PC-3 (cell line): ENCODE measurements around the gene ADAMTSL5. TPM values are rescaled to one million over a fixed set of nuclear protein-coding genes. Genes with fewer than 3 reads are reported as not detected.

Source experiments
- ATAC-seq: fragments of 200-7000 bp; cut with Tn5 transposase; 2 replicates; pipeline ENCODE4 v1.9.1; 2020; ENCODE audit warnings: mild to moderate bottlenecking, moderate library complexity
- BruUV-seq: library from RNA; stranded (reverse); fragments of 400-500 nt; replicated peaks from 2 replicates; lab custom pipeline; 2021; lab: Mats Ljungman, UMichigan
- CTCF ChIA-PET: fragments of 300-600 bp; sonication (Branson Sonifier 250); formaldehyde crosslinking; loops from one replicate; lab custom pipeline; 2022; ENCODE audit warnings: antibody characterized with exemption; lab: Charles Lee
- POLR2A ChIA-PET: fragments of 300-600 bp; sonication (Branson Sonifier 250); formaldehyde crosslinking; loops from one replicate; lab custom pipeline; 2022; ENCODE audit warnings: antibody characterized with exemption; ENCODE audit not compliant: unreplicated experiment; lab: Charles Lee
- DNase-seq: peaks from one replicate; pipeline ENCODE4 v3.0.0-alpha.2; 2015
- H2AFZ ChIP-seq: fragments of 300-600 bp; sonication (generic); 2 replicates; pipeline ENCODE4 v1.6.0; 2016; ENCODE audit warnings: antibody characterized with exemption, low read length
- H3F3A ChIP-seq: fragments of 300-600 bp; sonication (generic); one replicate; pipeline ENCODE4 v1.6.0; 2017; ENCODE audit warnings: antibody characterized with exemption, low read length, control low read depth, mild to moderate bottlenecking; ENCODE audit not compliant: unreplicated experiment
- H3K27ac ChIP-seq: fragments of 300-600 bp; sonication (generic); 2 replicates; pipeline ENCODE4 v1.5.1; 2016; ENCODE audit warnings: mild to moderate bottlenecking, low read length
- H3K27me3 ChIP-seq: fragments of 300-600 bp; sonication (generic); 2 replicates; pipeline ENCODE4 v1.6.1; 2016; ENCODE audit warnings: low read length, mixed read lengths
- H3K36me3 ChIP-seq: fragments of 300-600 bp; sonication (generic); 2 replicates; pipeline ENCODE4 v1.6.1; 2016; ENCODE audit warnings: low read depth, mixed run types, low read length, mixed read lengths
- H3K4me1 ChIP-seq: fragments of 300-600 bp; sonication (generic); 2 replicates; pipeline ENCODE4 v1.5.1; 2016; ENCODE audit warnings: low read length; ENCODE audit not compliant: insufficient read depth
- H3K4me2 ChIP-seq: fragments of 300-600 bp; sonication (generic); 2 replicates; pipeline ENCODE4 v1.6.0; 2016; ENCODE audit warnings: low read length
- H3K4me3 ChIP-seq: fragments of 300-600 bp; sonication (generic); 2 replicates; pipeline ENCODE4 v1.5.1; 2016; ENCODE audit warnings: mild to moderate bottlenecking, low read length, mixed read lengths
- H3K79me2 ChIP-seq: fragments of 300-600 bp; sonication (generic); 2 replicates; pipeline ENCODE4 v1.6.1; 2017; ENCODE audit warnings: low read length, mixed read lengths
- H3K9ac ChIP-seq: fragments of 300-600 bp; sonication (generic); 2 replicates; pipeline ENCODE4 v1.6.0; 2016; ENCODE audit warnings: mild to moderate bottlenecking, low read length
- H3K9me2 ChIP-seq: fragments of 300-600 bp; sonication (generic); replicated peaks from 2 replicates; pipeline ENCODE4 v1.6.1; 2016; ENCODE audit warnings: mixed run types, low read length, mixed read lengths
- H3K9me3 ChIP-seq: fragments of 300-600 bp; sonication (generic); 2 replicates; pipeline ENCODE4 v1.6.1; 2016; ENCODE audit warnings: low read length, mixed read lengths
- H4K20me1 ChIP-seq: fragments of 300-600 bp; sonication (generic); 2 replicates; pipeline ENCODE4 v1.6.1; 2016; ENCODE audit warnings: low read length, mixed read lengths
- EZH2 ChIP-seq: fragments of 300-600 bp; sonication (generic); IDR thresholded peaks from one replicate; pipeline ENCODE4 v1.6.1; 2017; ENCODE audit warnings: antibody characterized with exemption, mild to moderate bottlenecking, low read length; ENCODE audit not compliant: unreplicated experiment
- EZH2phosphoT487 ChIP-seq: fragments of 300-600 bp; sonication (generic); IDR thresholded peaks from 2 replicates; pipeline ENCODE4 v1.6.1; 2018; ENCODE audit warnings: mild to moderate bottlenecking, antibody characterized with exemption, low read length, borderline replicate concordance
- intact Hi-C: fragments of 100-400 bp; cut with micrococcal nuclease; formaldehyde crosslinking; loops from 2 replicates; pipeline ENCODE4 v1.9.0; 2023
- total RNA-seq: library from RNA; depleted of rRNA; stranded (reverse); fragments of >200 nt; gene quantifications from 2 replicates; pipeline ENCODE4 v1.2.3, GENCODE V29; 2014
- TF ChIP-seq, protein P1 (sequence below): fragments of 300-600 bp; sonication (generic); conservative IDR thresholded peaks from 2 replicates; pipeline ENCODE4 v1.5.1; 2017; ENCODE audit warnings: antibody characterized with exemption, low read depth, mild to moderate bottlenecking, low read length

ADAMTSL5 gene
- total RNA-seq, 1 experiment from 2014 or later: 5.0 TPM

DNA sequence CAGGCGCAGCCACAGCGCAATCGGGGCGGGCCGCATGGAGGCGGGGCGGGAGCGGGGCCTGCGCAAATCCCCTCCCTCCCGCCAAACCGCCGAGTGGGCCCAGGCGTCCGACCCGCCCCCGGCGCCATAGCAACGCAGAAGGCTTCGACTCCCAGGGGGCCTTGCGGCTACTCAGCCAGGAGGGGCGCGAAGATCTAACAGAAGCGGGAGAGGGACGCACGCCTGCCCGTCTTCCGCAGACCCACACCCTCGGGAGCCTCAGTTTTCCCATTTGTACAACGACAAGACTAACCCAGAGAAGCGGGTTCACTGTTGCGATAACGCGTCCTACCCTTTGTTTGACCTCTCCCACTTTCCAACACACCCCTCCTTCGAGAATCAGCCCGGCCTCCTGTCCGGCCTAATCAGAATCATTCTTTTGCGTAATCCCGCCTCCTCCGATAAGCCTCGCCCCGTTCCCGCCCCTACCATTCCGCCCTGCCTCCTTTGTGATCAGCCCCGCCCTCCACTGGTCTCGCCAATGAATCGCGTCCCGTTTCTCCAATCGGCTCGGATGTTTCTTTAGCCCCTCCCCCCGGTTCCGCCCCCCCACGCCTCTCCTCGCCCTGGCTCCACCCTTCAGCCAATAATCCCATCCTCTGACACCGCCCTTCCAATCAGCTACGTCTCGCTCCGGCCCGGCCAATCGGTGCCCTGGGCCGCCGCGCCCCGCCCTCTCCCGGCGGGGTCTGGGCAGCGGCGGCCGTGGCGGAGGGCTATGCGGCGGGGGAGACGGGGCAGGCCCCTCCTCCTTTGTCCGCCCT lies 22.3 kb downstream of the ADAMTSL5 start, which contains the start of gene PCSK4:
Gene PCSK4 (minus strand): TSS at position 40 of the 803 bp plus-strand sequence. CDS start 4 bp downstream, at position 36.
- intact Hi-C loops: no loop called here
- Histone ChIP-seq H3K4me3 (peak within 1 kb of the TSS; percentile 76), H3K27ac (no peak within 1 kb of the TSS), H3K4me2 (peak within 1 kb of the TSS; percentile 92), H3F3A (no peaks in the 10 kb centered on the region), H3K79me2 (0 out of 2 replicates have a peak, but pooled peaks cover 3% of the 10 kb centered on the region), H3K4me1 (peaks cover 12% of the 10 kb centered on the region), H3K9ac (peak within 1 kb of the TSS; percentile 67), H3K36me3 (no peaks in the 10 kb centered on the region), H3K9me3 (no peaks in the 10 kb centered on the region), H3K27me3 (no peaks in the 10 kb centered on the region), H4K20me1 (no peaks in the 10 kb centered on the region), H2AFZ (peak within 1 kb of the TSS; percentile 93), H3K9me2 (no peaks in the 10 kb centered on the region)
- no peak for TF ChIP-seq EZH2phosphoT487
- TF ChIP-seq, protein P1, sequence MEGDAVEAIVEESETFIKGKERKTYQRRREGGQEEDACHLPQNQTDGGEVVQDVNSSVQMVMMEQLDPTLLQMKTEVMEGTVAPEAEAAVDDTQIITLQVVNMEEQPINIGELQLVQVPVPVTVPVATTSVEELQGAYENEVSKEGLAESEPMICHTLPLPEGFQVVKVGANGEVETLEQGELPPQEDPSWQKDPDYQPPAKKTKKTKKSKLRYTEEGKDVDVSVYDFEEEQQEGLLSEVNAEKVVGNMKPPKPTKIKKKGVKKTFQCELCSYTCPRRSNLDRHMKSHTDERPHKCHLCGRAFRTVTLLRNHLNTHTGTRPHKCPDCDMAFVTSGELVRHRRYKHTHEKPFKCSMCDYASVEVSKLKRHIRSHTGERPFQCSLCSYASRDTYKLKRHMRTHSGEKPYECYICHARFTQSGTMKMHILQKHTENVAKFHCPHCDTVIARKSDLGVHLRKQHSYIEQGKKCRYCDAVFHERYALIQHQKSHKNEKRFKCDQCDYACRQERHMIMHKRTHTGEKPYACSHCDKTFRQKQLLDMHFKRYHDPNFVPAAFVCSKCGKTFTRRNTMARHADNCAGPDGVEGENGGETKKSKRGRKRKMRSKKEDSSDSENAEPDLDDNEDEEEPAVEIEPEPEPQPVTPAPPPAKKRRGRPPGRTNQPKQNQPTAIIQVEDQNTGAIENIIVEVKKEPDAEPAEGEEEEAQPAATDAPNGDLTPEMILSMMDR: no peak
- no peak for TF ChIP-seq EZH2
- DNase-seq: peak; percentile 96
- peak; percentile 88 for ATAC-seq
- ChIA-PET CTCF (interaction anchor here (0.6 to 1.0 kb wide), 2 partner anchors 19 to 256 kb away, joined by 3 to 4 read pairs; no protein-coding TSS in a partner anchor), POLR2A (no interaction called here)
- BruUV-seq: no TSS peak

DNA sequence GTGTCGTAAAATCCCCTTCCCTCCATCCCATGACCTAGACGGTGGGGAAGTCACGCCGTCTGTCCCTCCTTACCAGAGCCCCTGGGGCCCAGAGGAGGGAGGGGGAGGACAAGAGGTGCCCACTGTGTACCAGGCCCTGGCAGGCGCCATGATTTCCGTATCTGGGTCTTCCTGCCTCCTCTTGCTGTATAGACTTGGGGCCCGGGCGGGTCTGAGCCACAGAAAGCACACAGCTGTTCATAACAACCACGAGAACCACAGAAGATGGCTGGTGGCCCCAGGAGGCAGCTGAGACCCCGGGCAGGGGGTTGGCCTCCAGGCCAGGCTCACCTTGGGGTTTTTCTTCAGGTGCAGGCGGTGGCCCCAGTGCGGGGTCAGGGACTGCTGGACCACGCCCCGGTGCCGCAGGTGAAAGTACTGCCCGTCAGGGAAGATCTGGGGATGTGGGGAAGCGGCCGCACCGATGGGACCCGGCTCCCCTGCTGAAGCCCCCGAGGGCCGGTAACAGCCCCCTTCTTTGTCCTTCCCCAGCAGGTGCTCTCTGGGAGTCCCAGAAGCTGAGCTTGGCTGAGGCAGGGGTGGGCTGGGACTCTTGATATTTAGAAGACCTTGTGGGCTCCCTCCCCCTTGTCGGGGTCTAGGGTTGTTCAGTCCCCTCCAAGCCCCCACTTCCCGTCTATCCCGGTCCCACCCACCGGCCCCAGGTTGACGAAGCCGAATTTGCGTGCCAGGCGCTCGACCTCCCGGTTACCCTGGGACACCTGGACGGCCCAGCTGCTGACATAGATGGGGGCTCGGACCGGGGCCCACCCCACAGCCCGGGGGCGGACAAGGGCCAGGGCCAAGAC lies 23.1 kb downstream of the ADAMTSL5 start:
- H4K20me1 ChIP-seq: no peaks in the 10 kb centered on the region
- intact Hi-C loops: no loop called here
- ATAC-seq (no peak), DNase-seq (no peak)
- H3K79me2 ChIP-seq: 0 out of 2 replicates have a peak, but pooled peaks cover 3% of the 10 kb centered on the region
- H3K9me3 ChIP-seq: no peaks in the 10 kb centered on the region
- peak overlapping the region; percentile 92 for H3K4me2 ChIP-seq
- CTCF ChIA-PET: no interaction called here
- no peaks in the 10 kb centered on the region for H3K36me3 ChIP-seq
- BruUV-seq: TSS peak; percentile 83
- no peak for TF ChIP-seq EZH2
- no peak for TF ChIP-seq EZH2phosphoT487
- TF ChIP-seq, protein P1: no peak
- no peaks in the 10 kb centered on the region for H3K27me3 ChIP-seq
- peak overlapping the region; percentile 76 for H3K4me3 ChIP-seq
- H3K4me1 ChIP-seq: peaks cover 12% of the 10 kb centered on the region
- peak overlapping the region; percentile 93 for H2AFZ ChIP-seq
- no peaks in the 10 kb centered on the region for H3K9me2 ChIP-seq
- H3K9ac ChIP-seq: peak overlapping the region; percentile 67
- no peaks in the 10 kb centered on the region for H3F3A ChIP-seq
- POLR2A ChIA-PET: no interaction called here
- no peak overlapping the region for H3K27ac ChIP-seq
